H1 (cell line): Measurements from ENCODE around the gene APEH. TPM values are rescaled to one million over a fixed set of nuclear protein-coding genes. Genes with fewer than 3 reads are reported as not detected.

ENCODE experiments used
- CTCF ChIA-PET: fragments of 300-600 bp; sonication (Branson Sonifier 250); formaldehyde crosslinking; loops from one replicate; lab custom pipeline; 2021; ENCODE audit not compliant: partially characterized antibody; lab: Charles Lee
- POLR2A ChIA-PET: fragments of 300-600 bp; sonication (Branson Sonifier 250); formaldehyde crosslinking; loops from one replicate; lab custom pipeline; 2021; ENCODE audit warnings: inconsistent platforms; ENCODE audit not compliant: partially characterized antibody; lab: Charles Lee
- DNase-seq, 2 experiments: peaks; one replicate each; pipeline versions ENCODE4 v3.0.0 to v3.0.0-alpha.2; 2010 to 2022; ENCODE audit warnings: low spot score in 2 of 2, low read depth in 1 of 2, mixed read lengths in 1 of 2
- FAIRE-seq: peaks from 2 replicates; lab custom pipeline; 2011; peaks lifted over from hg19 to GRCh38; lab: Jason Lieb, UNC
- H2AFZ ChIP-seq: 2 replicates; pipeline ENCODE4 v1.8.1; 2012; ENCODE audit warnings: low read length, inconsistent platforms
- H2AK5ac ChIP-seq: 2 replicates; pipeline ENCODE4 v1.6.1; 2013; ENCODE audit warnings: low read depth, low read length
- H2BK120ac ChIP-seq: replicated peaks from 2 replicates; pipeline ENCODE3; 2013; ENCODE audit warnings: low read depth, low read length, inconsistent platforms
- H2BK12ac ChIP-seq: 2 replicates; pipeline ENCODE4 v1.6.1; 2013; ENCODE audit warnings: low read depth, low read length
- H2BK15ac ChIP-seq: 2 replicates; pipeline ENCODE4 v1.6.1; 2013; ENCODE audit warnings: low read length
- H2BK20ac ChIP-seq: 2 replicates; pipeline ENCODE4 v1.6.1; 2013; ENCODE audit warnings: low read length
- H2BK5ac ChIP-seq: 2 replicates; pipeline ENCODE4 v1.6.1; 2013; ENCODE audit warnings: low read depth, low read length
- H3K14ac ChIP-seq: 2 replicates; pipeline ENCODE4 v1.6.1; 2013; ENCODE audit warnings: inconsistent platforms; ENCODE audit not compliant: insufficient read length
- H3K18ac ChIP-seq: 2 replicates; pipeline ENCODE4 v1.6.1; 2013; ENCODE audit warnings: low read length; ENCODE audit errors: extremely low read depth
- H3K23ac ChIP-seq: 2 replicates; pipeline ENCODE4 v1.6.1; 2013; ENCODE audit warnings: inconsistent platforms; ENCODE audit not compliant: insufficient read length
- H3K23me2 ChIP-seq: 2 replicates; pipeline ENCODE4 v1.6.1; 2013; ENCODE audit warnings: low read depth, low read length
- H3K27ac ChIP-seq: 2 replicates; pipeline ENCODE4 v1.6.1; 2011; ENCODE audit warnings: low read depth, low read length, inconsistent platforms
- H3K27me3 ChIP-seq, 4 experiments: replicated peaks in 1 of 4; 1 replicate in 1 of 4; 2 replicates in 3 of 4; pipeline versions ENCODE4 v1.6.1 to v1.8.1; 2011 to 2013; ENCODE audit warnings: low read length in 3 of 4, mild to moderate bottlenecking in 3 of 4, inconsistent platforms in 2 of 4, mixed read lengths in 2 of 4, moderate library complexity in 1 of 4; ENCODE audit not compliant: control insufficient read depth in 3 of 4, insufficient read depth in 3 of 4; ENCODE audit errors: extremely low read depth in 1 of 4
- H3K36me3 ChIP-seq, 4 experiments: 2 replicates each; pipeline versions ENCODE4 v1.6.1 to v1.8.1; 2011 to 2013; ENCODE audit warnings: mild to moderate bottlenecking in 4 of 4, low read length in 3 of 4, moderate library complexity in 2 of 4, control low read depth in 1 of 4, inconsistent platforms in 1 of 4; ENCODE audit not compliant: insufficient read depth in 4 of 4, control insufficient read depth in 2 of 4
- H3K4ac ChIP-seq: replicated peaks from 2 replicates; pipeline ENCODE3; 2013; ENCODE audit warnings: low read length, low read depth, mixed read lengths, inconsistent platforms; ENCODE audit not compliant: insufficient read length
- H3K4me1 ChIP-seq, 4 experiments: replicated peaks in 1 of 4; 1 replicate in 1 of 4; 2 replicates in 3 of 4; pipeline versions ENCODE4 v1.6.1 to v1.8.1; 2011 to 2013; ENCODE audit warnings: low read length in 3 of 4, inconsistent platforms in 2 of 4, mixed read lengths in 1 of 4; ENCODE audit not compliant: insufficient read depth in 4 of 4, control insufficient read depth in 3 of 4
- H3K4me2 ChIP-seq, 2 experiments: 2 replicates each; pipeline versions ENCODE4 v1.6.1 to v1.8.1; 2011 to 2013; ENCODE audit warnings: low read depth in 2 of 2, low read length in 2 of 2, control low read depth in 1 of 2, inconsistent platforms in 1 of 2, mild to moderate bottlenecking in 1 of 2; ENCODE audit not compliant: insufficient read depth in 1 of 2
- H3K4me3 ChIP-seq, 4 experiments: fragments of 200-600, 300-600 bp in 1 of 4; sonication (generic), shearing (Covaris generic), sonication (Bioruptor Twin) in 1 of 4; 2 replicates each; pipeline versions ENCODE4 v1.5.1 to v1.8.1; 2011 to 2016; ENCODE audit warnings: low read length in 4 of 4, low read depth in 3 of 4, control low read depth in 2 of 4, inconsistent platforms in 2 of 4, mild to moderate bottlenecking in 2 of 4, mixed read lengths in 1 of 4, moderate library complexity in 1 of 4; ENCODE audit not compliant: insufficient read depth in 2 of 4; ENCODE audit errors: extremely low read depth in 1 of 4
- H3K56ac ChIP-seq: replicated peaks from 2 replicates; pipeline ENCODE3; 2013; ENCODE audit warnings: low read depth, mild to moderate bottlenecking, mixed read lengths, low read length, inconsistent platforms; ENCODE audit not compliant: insufficient read length
- H3K79me1 ChIP-seq: 2 replicates; pipeline ENCODE4 v1.6.1; 2013; ENCODE audit warnings: low read depth, low read length, control low read depth
- H3K79me2 ChIP-seq, 2 experiments: 2 replicates each; pipeline versions ENCODE4 v1.6.1 to v1.8.1; 2012 to 2013; ENCODE audit warnings: low read length in 2 of 2, mild to moderate bottlenecking in 2 of 2, inconsistent platforms in 1 of 2; ENCODE audit not compliant: insufficient read depth in 2 of 2, control insufficient read depth in 1 of 2
- H3K9ac ChIP-seq, 4 experiments: replicated peaks in 1 of 4; 1 replicate in 1 of 4; 2 replicates in 3 of 4; pipeline versions ENCODE4 v1.6.1 to v1.8.1; 2011 to 2013; ENCODE audit warnings: low read depth in 3 of 4, low read length in 3 of 4, control low read depth in 2 of 4, mild to moderate bottlenecking in 2 of 4, moderate library complexity in 2 of 4, inconsistent platforms in 1 of 4; ENCODE audit errors: extremely low read depth in 1 of 4
- H3K9me3 ChIP-seq, 2 experiments: 2 replicates each; pipeline versions ENCODE4 v1.6.1 to v1.8.1; 2012 to 2013; ENCODE audit warnings: mild to moderate bottlenecking in 2 of 2, moderate library complexity in 2 of 2, control low read depth in 1 of 2, inconsistent platforms in 1 of 2, low read depth in 1 of 2, low read length in 1 of 2, mixed read lengths in 1 of 2; ENCODE audit not compliant: insufficient read depth in 2 of 2
- H4K20me1 ChIP-seq, 2 experiments: replicated peaks in 1 of 2; 2 replicates each; pipeline versions ENCODE3 to v1.8.1; 2011 to 2013; ENCODE audit warnings: inconsistent platforms in 2 of 2, low read length in 2 of 2, mild to moderate bottlenecking in 1 of 2; ENCODE audit not compliant: insufficient read depth in 2 of 2, control insufficient read depth in 1 of 2
- H4K5ac ChIP-seq: 2 replicates; pipeline ENCODE4 v1.6.1; 2013; ENCODE audit warnings: low read length, low read depth, mixed read lengths, inconsistent platforms; ENCODE audit not compliant: insufficient read length
- H4K8ac ChIP-seq: 2 replicates; pipeline ENCODE4 v1.8.0; 2013; ENCODE audit warnings: mild to moderate bottlenecking, moderate library complexity, low read length, inconsistent platforms; ENCODE audit not compliant: insufficient read depth; ENCODE audit errors: extremely low read depth
- H4K91ac ChIP-seq: replicated peaks from 2 replicates; pipeline ENCODE3; 2013; ENCODE audit warnings: low read length, mixed read lengths, inconsistent platforms; ENCODE audit not compliant: insufficient read length
- BRCA1 ChIP-seq: IDR thresholded peaks from 2 replicates; pipeline ENCODE4 v1.6.1; 2012; ENCODE audit warnings: low read depth, low read length, improper control_type of control experiment
- JUN ChIP-seq: IDR thresholded peaks from 2 replicates; pipeline ENCODE4 v1.6.1; 2011; ENCODE audit warnings: low read depth, mild to moderate bottlenecking, improper control_type of control experiment, low read length
- POLR2AphosphoS5 ChIP-seq: IDR thresholded peaks from 2 replicates; pipeline ENCODE4 v1.6.1; 2011; ENCODE audit warnings: low read depth, low read length
- RFX5 ChIP-seq: IDR thresholded peaks from 2 replicates; pipeline ENCODE4 v1.6.1; 2011; ENCODE audit warnings: low read depth, low read length, improper control_type of control experiment, borderline replicate concordance
- WGBS, 2 experiments: shearing (Covaris generic) in 1 of 2; methylation state at CpG; one replicate each; pipeline versions ENCODE4 v1.1.6 to v1.1.7; 2013 to 2015; ENCODE audit warnings: low lambda C conversion rate in 2 of 2, mixed read lengths in 2 of 2, inconsistent platforms in 1 of 2, low coverage in 1 of 2, missing lambda C conversion rate in 1 of 2; ENCODE audit not compliant: insufficient replicate concordance in 2 of 2, insufficient coverage in 1 of 2, insufficient read length in 1 of 2; ENCODE audit errors: extremely low coverage in 1 of 2, missing lambda C conversion rate in 1 of 2; 5-methylcytosine and 5-hydroxymethylcytosine counted together
- polyA plus RNA-seq, 7 experiments: library from polyadenylated mRNA; depleted of rRNA in 3 of 7; stranded (reverse) in 5 of 7; unstranded in 2 of 7; fragments of >200 nt in 5 of 7; fragments of 200-250 nt in 2 of 7; gene quantifications; 1 replicate in 5 of 7; 2 replicates in 1 of 7; 4 replicates in 1 of 7; pipeline versions ENCODE4 v1.2.1 to v1.2.3, GENCODE V29; 2011 to 2013; ENCODE audit warnings: missing spikeins in 2 of 7, mixed read lengths in 2 of 7
- total RNA-seq: library from RNA; stranded (reverse); fragmentation: NEBNext Ultra II Directional; extraction: Animal tissue kit (Norgen Biotek cat#: 25700); gene quantifications from 2 replicates; pipeline ENCODE4 v1.2.1, GENCODE V29; 2021

APEH gene
- total and polyA plus RNA-seq, 2 of the 8 experiments (the other 6 are each of a cell fraction or from before 2014, with no cell fraction given): 222 to 260 TPM

GRCh38 chr3:49716691-49717210 is 42.6 kb downstream of the APEH start:
- H3K14ac ChIP-seq: no peak overlapping the region
- H2BK12ac ChIP-seq: no peak overlapping the region
- no peak for FAIRE-seq
- H4K8ac ChIP-seq: peak overlapping the region; percentile 15; the same call in 1 of the 2 replicates
- peaks cover 9% of the 10 kb centered on the region; the same call in 1 of the 2 replicates for H3K23me2 ChIP-seq
- TF ChIP-seq RFX5 (no peak), POLR2AphosphoS5 (0 out of 2 replicates have a peak, but pooled peaks have one; percentile 19), JUN (no peak), BRCA1 (no peak)
- H3K56ac ChIP-seq: no peak overlapping the region
- H2BK20ac ChIP-seq: no peak overlapping the region
- no peak overlapping the region for H4K91ac ChIP-seq
- H3K9me3 ChIP-seq: no peaks in the 10 kb centered on the region
- H3K4me1 ChIP-seq: peaks cover 0 to 12% (median 9%) of the 10 kb centered on the region in 4 experiments; a peak in 5 of 7 replicates
- no peak overlapping the region for H4K5ac ChIP-seq
- H3K23ac ChIP-seq: no peak overlapping the region
- H3K79me1 ChIP-seq: no peaks in the 10 kb centered on the region
- H2BK120ac ChIP-seq: no peak overlapping the region
- H2BK15ac ChIP-seq: no peak overlapping the region
- no peaks in the 10 kb centered on the region for H3K27me3 ChIP-seq
- POLR2A ChIA-PET: interaction anchor here (0.6 to 7.3 kb wide), 5 partner anchors 8 to 1007 kb away, joined by 3 to 57 read pairs (median 4); no protein-coding TSS in a partner anchor
- H3K4me3 ChIP-seq: no peak overlapping the region
- H3K36me3 ChIP-seq: peaks cover 4 to 8% (median 7%) of the 10 kb centered on the region in 4 experiments; a peak in 4 of 8 replicates
- H3K9ac ChIP-seq: no peak overlapping the region
- no peak overlapping the region for H3K4me2 ChIP-seq
- no peaks in the 10 kb centered on the region for H3K79me2 ChIP-seq
- no peak overlapping the region for H3K4ac ChIP-seq
- H2AFZ ChIP-seq: no peak overlapping the region
- H2BK5ac ChIP-seq: no peak overlapping the region
- CTCF ChIA-PET: interaction anchor here (1.1 to 7.8 kb wide), 3 partner anchors 9 to 82 kb away, joined by 3 to 127 read pairs (median 11); no protein-coding TSS in a partner anchor
- H2AK5ac ChIP-seq: no peak overlapping the region
- 94% methylated on average over 12 of the region's 16 CpGs; no CpG with 5 or more reads in 1 of the 2 experiments for WGBS, 2 experiments
- no peak for DNase-seq
- no peak overlapping the region for H3K27ac ChIP-seq
- no peak overlapping the region for H3K18ac ChIP-seq
- peaks cover 5 to 20% of the 10 kb centered on the region in 2 experiments for H4K20me1 ChIP-seq
